Endothelial cell of umbilical vein (primary cell): ENCODE data around the gene CRACR2A. TPM values are rescaled to one million over a fixed set of nuclear protein-coding genes. Genes with fewer than 3 reads are reported as not detected.

Experiments
- BruUV-seq: library from RNA; stranded (reverse); fragments of 400-500 nt; replicated peaks from 2 replicates; lab custom pipeline; 2021; lab: Mats Ljungman, UMichigan
- CTCF ChIA-PET: fragments of 300-600, 350-600 bp; sonication (Branson Sonifier 250); formaldehyde crosslinking; loops from one replicate; lab custom pipeline; 2021; ENCODE audit warnings: antibody characterized with exemption, inconsistent platforms; lab: Charles Lee
- POLR2A ChIA-PET: fragments of 300-600, 350-600 bp; sonication (Branson Sonifier 250); formaldehyde crosslinking; loops from one replicate; lab custom pipeline; 2021; ENCODE audit warnings: antibody characterized with exemption, inconsistent platforms; lab: Charles Lee
- DNase-seq: peaks from one replicate; pipeline ENCODE4 v3.0.0-alpha.2; 2011; ENCODE audit warnings: low read depth, low spot score
- FAIRE-seq: peaks from 2 replicates; lab custom pipeline; 2011; peaks lifted over from hg19 to GRCh38; lab: Jason Lieb, UNC
- H2AFZ ChIP-seq: 2 replicates; pipeline ENCODE4 v1.6.0; 2012; ENCODE audit warnings: low read depth, low read length, control low read depth, inconsistent platforms
- H3K27ac ChIP-seq: 2 replicates; pipeline ENCODE4 v1.5.1; 2011; ENCODE audit warnings: low read depth, mild to moderate bottlenecking, control low read depth, low read length, moderate library complexity; ENCODE audit not compliant: insufficient read depth
- H3K27me3 ChIP-seq, 2 experiments: 2 replicates each; pipeline versions ENCODE4 v1.6.0 to v1.6.1; 2011; ENCODE audit warnings: low read length in 2 of 2, mixed read lengths in 1 of 2; ENCODE audit not compliant: control insufficient read depth in 2 of 2, insufficient read depth in 2 of 2
- H3K36me3 ChIP-seq, 2 experiments: 2 replicates in 1 of 2; 3 replicates in 1 of 2; pipeline ENCODE4 v1.5.1; 2011; ENCODE audit warnings: low read length in 2 of 2, mild to moderate bottlenecking in 1 of 2, moderate library complexity in 1 of 2; ENCODE audit not compliant: control insufficient read depth in 2 of 2, insufficient read depth in 2 of 2; ENCODE audit errors: extremely low read depth in 1 of 2
- H3K4me1 ChIP-seq: 3 replicates; pipeline ENCODE4 v1.5.1; 2011; ENCODE audit warnings: mild to moderate bottlenecking, low read length; ENCODE audit not compliant: control insufficient read depth, insufficient read depth; ENCODE audit errors: extremely low read depth
- H3K4me2 ChIP-seq: 2 replicates; pipeline ENCODE4 v1.6.1; 2011; ENCODE audit warnings: low read length, control low read depth, mixed read lengths; ENCODE audit not compliant: insufficient read depth
- H3K4me3 ChIP-seq, 3 experiments: fragments of 200-600 bp in 1 of 3; sonication (generic), shearing (Covaris generic) in 1 of 3; replicated peaks in 1 of 3; 2 replicates each; pipeline ENCODE4 v1.5.1; 2011 to 2016; ENCODE audit warnings: control low read depth in 3 of 3, low read length in 3 of 3, mild to moderate bottlenecking in 2 of 3, inconsistent platforms in 1 of 3, low read depth in 1 of 3, moderate library complexity in 1 of 3; ENCODE audit not compliant: insufficient read depth in 1 of 3
- H3K79me2 ChIP-seq: 2 replicates; pipeline ENCODE4 v1.6.0; 2012; ENCODE audit warnings: low read length, inconsistent platforms; ENCODE audit not compliant: control insufficient read depth, insufficient read depth
- H3K9ac ChIP-seq: replicated peaks from 2 replicates; pipeline ENCODE3; 2011; ENCODE audit warnings: low read length, control low read depth; ENCODE audit not compliant: insufficient read depth; ENCODE audit errors: extremely low read depth
- H3K9me1 ChIP-seq: replicated peaks from 3 replicates; pipeline ENCODE4 v1.6.0; 2011; ENCODE audit warnings: mild to moderate bottlenecking, low read length; ENCODE audit not compliant: control insufficient read depth, insufficient read depth; ENCODE audit errors: extremely low read depth
- H3K9me3 ChIP-seq: replicated peaks from 2 replicates; pipeline ENCODE4 v1.5.1; 2012; ENCODE audit warnings: low read length, inconsistent platforms; ENCODE audit not compliant: control insufficient read depth, insufficient read depth
- H4K20me1 ChIP-seq: replicated peaks from 2 replicates; pipeline ENCODE3; 2011; ENCODE audit warnings: mild to moderate bottlenecking, low read length; ENCODE audit not compliant: control insufficient read depth, insufficient read depth; ENCODE audit errors: extremely low read depth
- CTCF ChIP-seq, 2 donors: IDR thresholded peaks; 1 replicate in 1 of 2; 2 replicates in 1 of 2; pipeline ENCODE4 v1.5.1; 2011; ENCODE audit warnings: low read length in 2 of 2, mild to moderate bottlenecking in 2 of 2, moderate library complexity in 2 of 2, control low read depth in 1 of 2, inconsistent platforms in 1 of 2, low read depth in 1 of 2; ENCODE audit not compliant: insufficient read depth in 1 of 2; ENCODE audit errors: extremely low read depth in 1 of 2
- EZH2 ChIP-seq: IDR thresholded peaks from 2 replicates; pipeline ENCODE4 v1.6.1; 2012; ENCODE audit warnings: borderline replicate concordance, low read depth, mild to moderate bottlenecking, moderate library complexity, low read length, inconsistent platforms; ENCODE audit not compliant: severe bottlenecking
- FOS ChIP-seq: IDR thresholded peaks from 2 replicates; pipeline ENCODE4 v1.6.1; 2011; ENCODE audit warnings: mild to moderate bottlenecking, low read length, moderate library complexity, borderline replicate concordance; ENCODE audit not compliant: insufficient read depth
- GATA2 ChIP-seq: IDR thresholded peaks from 2 replicates; pipeline ENCODE4 v1.7.0; 2011; ENCODE audit warnings: low read depth, mild to moderate bottlenecking, moderate library complexity, mixed read lengths, low read length; ENCODE audit not compliant: insufficient read length, insufficient read depth
- JUN ChIP-seq: IDR thresholded peaks from 2 replicates; pipeline ENCODE4 v1.6.1; 2011; ENCODE audit warnings: borderline replicate concordance, low read depth; ENCODE audit not compliant: insufficient read length, insufficient read depth
- MYC ChIP-seq: IDR thresholded peaks from one replicate; pipeline ENCODE4 v1.6.1; 2011; ENCODE audit warnings: mild to moderate bottlenecking, low read depth, low read length
- POLR2A ChIP-seq: IDR thresholded peaks from 2 replicates; pipeline ENCODE4 v1.6.1; 2012; ENCODE audit warnings: low read depth, mild to moderate bottlenecking, control low read depth, low read length
- POLR2AphosphoS5 ChIP-seq: IDR thresholded peaks from 2 replicates; pipeline ENCODE4 v1.6.1; 2012; ENCODE audit warnings: low read depth, mild to moderate bottlenecking, control low read depth, low read length, moderate library complexity; ENCODE audit not compliant: insufficient read depth
- dilution Hi-C: fragments of 300-500 bp; cut with MboI; formaldehyde crosslinking; loops from one replicate; pipeline ENCODE4 v1.15.0; 2019; ENCODE audit warnings: low sequenced_read_pairs; ENCODE audit not compliant: extremely low pct_ligation_motif_present
- intact Hi-C: fragments of 100-400 bp; cut with micrococcal nuclease; formaldehyde crosslinking; loops from one replicate; pipeline ENCODE4 v1.10.0; 2022
- polyA plus RNA-seq, 4 experiments: library from polyadenylated mRNA; depleted of rRNA in 3 of 4; stranded (reverse) in 3 of 4; unstranded in 1 of 4; fragments of >200 nt; gene quantifications; 2 replicates each; pipeline versions ENCODE4 v1.2.1 to v1.2.3, GENCODE V29; 2011 to 2012; ENCODE audit warnings: missing spikeins in 1 of 4
- total RNA-seq: library from RNA; stranded (reverse); gene quantifications from 2 replicates; pipeline ENCODE4 v1.2.3, GENCODE V29; 2021
- TF ChIP-seq, protein P1 (sequence below): IDR thresholded peaks from 2 replicates; pipeline ENCODE4 v1.6.1; 2011; ENCODE audit not compliant: insufficient read depth, insufficient read length

The CRACR2A gene
- total and polyA plus RNA-seq, 2 donors (not counting 3 experiments of a cell fraction or from before 2014, with no cell fraction given), result 4.4 to 15.9 TPM

- Histone ChIP-seq H3K4me2 (no peak overlapping the region), H3K27me3 (no peaks in the 10 kb centered on the region), H3K4me1 (no peaks in the 10 kb centered on the region), H3K9me1 (no peaks in the 10 kb centered on the region), H2AFZ (no peak overlapping the region), H3K36me3 (no peaks in the 10 kb centered on the region), H3K9ac (no peak overlapping the region), H3K9me3 (no peaks in the 10 kb centered on the region), H3K79me2 (no peaks in the 10 kb centered on the region), H3K27ac (no peak overlapping the region), H4K20me1 (no peaks in the 10 kb centered on the region), H3K4me3 (no peak overlapping the region)
- FAIRE-seq, result no peak
- ChIA-PET CTCF (no interaction called here), POLR2A (no interaction called here)
- no peak for DNase-seq
- dilution Hi-C loops, result no loop called here
- BruUV-seq, result no TSS peak
- intact Hi-C loops, result no loop called here
- no peak for TF ChIP-seq POLR2AphosphoS5
- no peak for TF ChIP-seq EZH2
- no peak for TF ChIP-seq POLR2A
- TF ChIP-seq, protein P1, sequence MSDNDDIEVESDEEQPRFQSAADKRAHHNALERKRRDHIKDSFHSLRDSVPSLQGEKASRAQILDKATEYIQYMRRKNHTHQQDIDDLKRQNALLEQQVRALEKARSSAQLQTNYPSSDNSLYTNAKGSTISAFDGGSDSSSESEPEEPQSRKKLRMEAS, result no peak
- no peak for TF ChIP-seq MYC
- TF ChIP-seq FOS, result no peak
- no peak for TF ChIP-seq GATA2
- TF ChIP-seq JUN, result no peak
- TF ChIP-seq CTCF (IDR thresholded peaks at IDR 0.05; ENCODE audit: extremely low read depth in 1 of 2, insufficient read depth in 1 of 2, low read depth in 1 of 2, low read length in 2 of 2), result no peak
These were observed 120.7 kb downstream of the CRACR2A start for GRCh38 chr12:3632256-3632655.
